ENCODE measurements around the gene IL23A. TPM values are rescaled to one million over a fixed set of nuclear protein-coding genes. Genes with fewer than 3 reads are reported as not detected.

IL23A gene
- total RNA-seq, 1 donor from 2014 or later, result not detected

DNA sequence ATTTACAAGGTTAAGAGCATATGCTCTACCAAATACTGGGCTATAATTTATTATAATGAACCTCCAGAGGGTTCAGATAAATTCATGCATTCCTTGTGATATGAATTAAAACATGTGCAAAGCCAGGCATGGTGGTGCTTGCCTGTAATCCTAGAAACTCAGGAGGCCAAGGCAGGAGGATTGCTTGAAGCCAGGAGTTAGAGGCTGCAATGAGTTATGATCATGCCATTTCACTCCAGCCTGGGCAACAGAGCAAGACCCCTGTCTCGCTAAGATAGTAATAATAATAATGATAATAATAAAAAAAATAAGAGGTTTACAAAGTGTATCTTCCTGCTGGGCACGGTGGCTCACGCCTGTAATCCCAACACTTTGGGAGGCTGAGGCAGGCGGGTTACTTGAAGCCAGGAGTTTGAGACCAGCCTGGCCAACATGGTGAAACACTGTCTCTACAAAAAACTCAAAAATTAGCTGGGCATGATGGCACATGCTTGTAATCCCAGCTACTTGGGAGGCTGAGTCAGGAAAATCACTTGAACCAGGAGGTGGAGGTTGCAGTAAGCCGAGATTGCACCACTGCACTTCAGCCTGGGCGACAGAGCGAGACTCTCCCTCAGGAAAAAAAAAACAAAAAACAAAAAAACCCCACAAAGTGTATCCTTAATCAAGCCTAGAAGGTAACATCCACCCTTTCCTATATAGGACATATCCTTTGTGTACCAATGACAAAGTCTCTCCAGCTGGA is 31.3 kb upstream of the IL23A start:
- intact Hi-C loops (cut with micrococcal nuclease), result no loop called here
- no peak overlapping the region for H3K27ac ChIP-seq (replicated peaks)
- H3K36me3 ChIP-seq, result peaks cover 55% of the 10 kb centered on the region
- H3K27me3 ChIP-seq (ENCODE audit: low read depth), result no peaks in the 10 kb centered on the region
- no peaks in the 10 kb centered on the region for H3K9me3 ChIP-seq (replicated peaks)
- H3K4me3 ChIP-seq, result no peak overlapping the region
- DNase-seq, result no peak
- peaks cover 8% of the 10 kb centered on the region for H3K4me1 ChIP-seq
- TF ChIP-seq, protein P1, sequence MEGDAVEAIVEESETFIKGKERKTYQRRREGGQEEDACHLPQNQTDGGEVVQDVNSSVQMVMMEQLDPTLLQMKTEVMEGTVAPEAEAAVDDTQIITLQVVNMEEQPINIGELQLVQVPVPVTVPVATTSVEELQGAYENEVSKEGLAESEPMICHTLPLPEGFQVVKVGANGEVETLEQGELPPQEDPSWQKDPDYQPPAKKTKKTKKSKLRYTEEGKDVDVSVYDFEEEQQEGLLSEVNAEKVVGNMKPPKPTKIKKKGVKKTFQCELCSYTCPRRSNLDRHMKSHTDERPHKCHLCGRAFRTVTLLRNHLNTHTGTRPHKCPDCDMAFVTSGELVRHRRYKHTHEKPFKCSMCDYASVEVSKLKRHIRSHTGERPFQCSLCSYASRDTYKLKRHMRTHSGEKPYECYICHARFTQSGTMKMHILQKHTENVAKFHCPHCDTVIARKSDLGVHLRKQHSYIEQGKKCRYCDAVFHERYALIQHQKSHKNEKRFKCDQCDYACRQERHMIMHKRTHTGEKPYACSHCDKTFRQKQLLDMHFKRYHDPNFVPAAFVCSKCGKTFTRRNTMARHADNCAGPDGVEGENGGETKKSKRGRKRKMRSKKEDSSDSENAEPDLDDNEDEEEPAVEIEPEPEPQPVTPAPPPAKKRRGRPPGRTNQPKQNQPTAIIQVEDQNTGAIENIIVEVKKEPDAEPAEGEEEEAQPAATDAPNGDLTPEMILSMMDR (IDR thresholded peaks at IDR 0.05; ENCODE audit: borderline replicate concordance), result no peak

- no peak for DNase-seq
- Histone ChIP-seq H3K36me3 (peaks cover 63% of the 10 kb centered on the region), H3K27me3 (ENCODE audit: low read depth) (no peaks in the 10 kb centered on the region), H3K4me3 (no peak overlapping the region), H3K9me3 (replicated peaks) (no peaks in the 10 kb centered on the region), H3K4me1 (no peaks in the 10 kb centered on the region), H3K27ac (replicated peaks) (no peak overlapping the region)
- intact Hi-C loops (cut with micrococcal nuclease), result no loop called here
- TF ChIP-seq, protein P1 (IDR thresholded peaks at IDR 0.05; ENCODE audit: borderline replicate concordance), result no peak
Observed at GRCh38 chr12:56308714-56309113, 30.0 kb upstream of the IL23A start.

GRCh38 chr12:56311003-56311402 is 27.7 kb upstream of the IL23A start:
- no peak for DNase-seq
- TF ChIP-seq, protein P1 (IDR thresholded peaks at IDR 0.05; ENCODE audit: borderline replicate concordance), result no peak
- intact Hi-C loops (cut with micrococcal nuclease), result no loop called here

GRCh38 chr12:56315249-56315621 is 23.4 kb upstream of the IL23A start:
- intact Hi-C loops (cut with micrococcal nuclease), result no loop called here
- no peak for DNase-seq

More at GRCh38 chr12:56311003-56311402, 27.7 kb upstream of the IL23A start:
- Histone ChIP-seq H3K36me3 (peaks cover 65% of the 10 kb centered on the region), H3K27me3 (ENCODE audit: low read depth) (no peaks in the 10 kb centered on the region), H3K4me3 (no peak overlapping the region), H3K4me1 (peaks cover 16% of the 10 kb centered on the region), H3K27ac (replicated peaks) (no peak overlapping the region), H3K9me3 (replicated peaks) (no peaks in the 10 kb centered on the region)

GRCh38 chr12:56315622-56316473 is 22.8 kb upstream of the IL23A start, which contains the start of gene CNPY2:
CNPY2 (minus strand) TSS chr12:56315988; CDS start chr12:56315217, 771 bp downstream.
- Histone ChIP-seq H3K9me3 (replicated peaks) (no peaks in the 10 kb centered on the region), H3K27ac (replicated peaks) (peak within 1 kb of the TSS; percentile 98), H3K4me1 (peaks cover 23% of the 10 kb centered on the region), H3K36me3 (peaks cover 59% of the 10 kb centered on the region), H3K27me3 (ENCODE audit: low read depth) (no peaks in the 10 kb centered on the region), H3K4me3 (peak within 1 kb of the TSS; percentile 99)
- intact Hi-C loops (cut with micrococcal nuclease), result no loop called here
- TF ChIP-seq, protein P1 (IDR thresholded peaks at IDR 0.05; ENCODE audit: borderline replicate concordance), result peak; percentile 27
- peak; percentile 96 for DNase-seq

More at GRCh38 chr12:56315249-56315621, 23.4 kb upstream of the IL23A start:
- Histone ChIP-seq H3K9me3 (replicated peaks) (no peaks in the 10 kb centered on the region), H3K36me3 (peaks cover 59% of the 10 kb centered on the region), H3K27ac (replicated peaks) (peak overlapping the region; percentile 98), H3K4me1 (peaks cover 23% of the 10 kb centered on the region), H3K4me3 (peak overlapping the region; percentile 99), H3K27me3 (ENCODE audit: low read depth) (no peaks in the 10 kb centered on the region)
- TF ChIP-seq, protein P1 (IDR thresholded peaks at IDR 0.05; ENCODE audit: borderline replicate concordance), result no peak

All from left ventricle myocardium inferior (tissue), 1 donor.